Sciatic nerve (tissue), 2 donors: ENCODE results near the gene FRMD1. TPM values are rescaled to one million over a fixed set of nuclear protein-coding genes. Genes with fewer than 3 reads are reported as not detected.
A peak's percentile ranks its signal among the peaks of the same experiment; 100 is the strongest.

ENCODE experiments used
- ATAC-seq: fragments of 200-7000 bp; cut with Tn5 transposase; one replicate; pipeline ENCODE4 v1.9.1; 2020; ENCODE audit warnings: mild to moderate bottlenecking, moderate library complexity
- DNase-seq: peaks from one replicate; pipeline ENCODE4 v3.0.0-alpha.2; 2020; ENCODE audit warnings: low spot score
- intact Hi-C: fragments of 100-400 bp; cut with DNase I; formaldehyde crosslinking; loops from one replicate; pipeline ENCODE4 v1.14.2; 2022
- total RNA-seq: library from RNA; stranded (reverse); fragmentation: NEBNext Ultra II Directional; extraction: Animal tissue kit (Norgen Biotek cat#: 25700); gene quantifications from one replicate; pipeline ENCODE4 v1.2.1, GENCODE V29; 2021
- donor health status: DM: no; HTN: no; CAD: no.
- donor health status: DM: no; HTN: no; CAD: no.

The FRMD1 gene
- total RNA-seq, 1 donor from 2014 or later = 25.5 TPM

GRCh38 chr6:168024951-168025510, 54.0 kb downstream of the FRMD1 start:
- ATAC-seq (no peak), DNase-seq (no peak)
- intact Hi-C loops = no loop called here

DNA sequence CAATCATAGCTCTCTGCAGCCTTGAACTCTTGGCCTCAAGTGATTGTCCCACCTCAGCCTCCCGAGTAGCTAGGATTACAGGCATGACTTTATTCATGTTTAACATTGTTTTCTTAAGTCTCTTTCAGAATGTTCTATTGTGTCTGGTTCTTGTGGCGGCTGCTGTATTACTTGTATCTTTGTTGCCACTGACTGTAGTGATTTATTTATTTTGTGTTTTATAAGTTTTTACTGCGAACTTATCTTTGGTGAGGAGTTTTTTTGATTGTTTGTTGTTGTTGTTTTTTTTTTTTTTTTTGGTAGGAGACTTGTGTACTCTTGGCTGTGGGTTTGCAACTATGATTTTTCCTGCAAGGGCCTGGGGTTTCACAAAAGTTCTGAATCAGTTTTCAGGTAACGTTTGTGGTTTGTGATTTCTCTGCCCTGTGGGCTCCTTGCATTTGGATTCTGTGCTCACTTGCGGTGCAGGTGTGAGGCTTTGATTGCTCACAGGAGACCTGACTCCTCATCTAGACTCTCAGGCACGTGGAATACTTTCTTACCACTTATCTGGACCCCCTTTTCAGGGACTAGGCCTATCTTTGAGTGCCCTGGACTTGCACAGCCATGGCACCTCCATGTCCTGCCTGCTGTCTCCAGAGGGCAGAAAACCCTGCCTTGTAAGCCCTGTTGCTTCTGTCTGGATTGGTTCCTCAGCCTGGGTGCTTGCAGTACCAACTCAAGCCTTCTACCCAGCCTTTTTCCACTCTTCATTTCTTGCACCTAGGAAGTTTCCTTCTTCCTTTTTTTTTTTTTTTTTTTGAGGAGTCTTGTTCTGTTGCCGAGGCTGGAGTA, 56.3 kb downstream of the FRMD1 start:
- DNase-seq (no peak), ATAC-seq (no peak)
- intact Hi-C loops = no loop called here

DNA sequence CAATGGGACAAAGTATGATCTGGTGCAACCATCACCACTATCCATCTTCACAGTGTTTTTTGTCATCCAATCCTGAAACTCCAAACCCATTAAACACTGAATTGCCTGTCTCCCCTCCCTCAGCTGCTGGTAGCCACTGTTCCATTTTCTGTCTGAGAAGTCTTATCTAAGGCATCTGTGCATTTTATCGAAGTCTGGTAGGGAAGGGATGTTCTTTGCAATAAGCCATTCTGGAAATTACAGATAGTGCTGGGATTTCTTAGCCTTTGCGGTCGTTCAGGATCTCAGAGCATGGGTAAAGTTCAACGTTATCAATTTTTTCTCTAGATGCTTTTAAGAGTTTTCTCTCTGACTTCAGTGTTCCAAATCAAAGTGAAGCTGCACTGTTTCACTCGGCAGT, 57.4 kb downstream of the FRMD1 start:
- ATAC-seq = no peak
- no peak for DNase-seq
- intact Hi-C loops = no loop called here

DNA sequence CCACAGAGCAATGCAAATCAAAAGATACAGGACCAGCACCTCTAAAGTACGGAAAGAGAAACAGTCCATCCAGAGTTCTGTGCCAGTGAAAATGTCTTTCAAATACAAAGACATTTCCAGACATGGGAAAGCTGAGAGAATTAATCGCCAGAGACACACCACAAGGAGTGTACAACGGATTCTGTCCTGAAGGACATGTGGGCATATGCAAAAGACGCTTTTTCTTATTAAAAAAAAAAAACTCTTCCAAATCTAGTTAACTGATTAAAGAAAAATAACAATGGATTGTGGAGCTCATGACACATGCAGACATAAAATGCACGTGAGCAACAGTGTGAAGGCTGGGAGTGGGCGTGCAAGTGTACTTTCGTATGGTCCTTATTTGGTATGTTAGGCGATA, 58.8 kb downstream of the FRMD1 start:
- peak; percentile 21 for DNase-seq
- ATAC-seq = no peak
- intact Hi-C loops = no loop called here

GRCh38 chr6:168018664-168019063, 60.3 kb downstream of the FRMD1 start:
- intact Hi-C loops = no loop called here
- DNase-seq = peak; percentile 50
- no peak for ATAC-seq

- DNase-seq (peak; percentile 33), ATAC-seq (no peak)
These were observed 61.4 kb downstream of the FRMD1 start for GRCh38 chr6:168017629-168018028.

GRCh38 chr6:168016721-168017525, 62.1 kb downstream of the FRMD1 start:
- ATAC-seq (peak; percentile 51), DNase-seq (peak; percentile 57)
- intact Hi-C loops = no loop called here

More at GRCh38 chr6:168017629-168018028, 61.4 kb downstream of the FRMD1 start:
- intact Hi-C loops = no loop called here

DNA sequence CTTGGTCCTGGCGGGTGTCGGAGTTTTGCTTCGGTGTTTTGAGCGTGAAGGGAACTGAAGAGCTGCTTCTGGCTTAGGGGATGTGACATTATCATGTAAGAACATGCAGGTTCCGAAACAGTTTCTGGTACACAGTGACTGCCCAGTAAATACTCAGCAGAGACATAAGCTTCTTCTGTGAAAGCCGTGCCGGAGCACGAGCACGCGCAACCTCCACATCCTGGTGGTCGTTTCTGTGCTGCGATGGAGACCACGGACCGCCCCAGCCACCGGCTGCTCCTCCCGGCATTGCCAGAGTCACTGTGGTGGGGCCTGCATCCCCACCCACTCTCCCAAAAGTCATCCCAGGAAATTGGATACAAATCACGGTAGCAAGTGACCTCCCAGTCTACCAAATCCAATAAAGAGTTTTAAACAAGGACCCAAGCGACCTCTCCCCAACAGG, 62.8 kb downstream of the FRMD1 start:
- ATAC-seq = peak; percentile 50
- DNase-seq = peak; percentile 48
- intact Hi-C loops = no loop called here

GRCh38 chr6:168015482-168016175, 63.4 kb downstream of the FRMD1 start:
- ATAC-seq = peak; percentile 67
- intact Hi-C loops = no loop called here
- DNase-seq = peak; percentile 54

GRCh38 chr6:168015009-168015408, 64.0 kb downstream of the FRMD1 start:
- intact Hi-C loops = no loop called here
- DNase-seq (peak; percentile 33), ATAC-seq (no peak)

GRCh38 chr6:168014428-168014827, 64.6 kb downstream of the FRMD1 start:
- no peak for DNase-seq
- ATAC-seq = peak; percentile 61
- intact Hi-C loops = no loop called here

GRCh38 chr6:168013250-168013915, 65.6 kb downstream of the FRMD1 start:
- intact Hi-C loops = no loop called here
- ATAC-seq (peak; percentile 5), DNase-seq (peak; percentile 47)

GRCh38 chr6:168012431-168013249, 66.4 kb downstream of the FRMD1 start:
- intact Hi-C loops = no loop called here
- ATAC-seq = no peak
- peak; percentile 30 for DNase-seq

DNA sequence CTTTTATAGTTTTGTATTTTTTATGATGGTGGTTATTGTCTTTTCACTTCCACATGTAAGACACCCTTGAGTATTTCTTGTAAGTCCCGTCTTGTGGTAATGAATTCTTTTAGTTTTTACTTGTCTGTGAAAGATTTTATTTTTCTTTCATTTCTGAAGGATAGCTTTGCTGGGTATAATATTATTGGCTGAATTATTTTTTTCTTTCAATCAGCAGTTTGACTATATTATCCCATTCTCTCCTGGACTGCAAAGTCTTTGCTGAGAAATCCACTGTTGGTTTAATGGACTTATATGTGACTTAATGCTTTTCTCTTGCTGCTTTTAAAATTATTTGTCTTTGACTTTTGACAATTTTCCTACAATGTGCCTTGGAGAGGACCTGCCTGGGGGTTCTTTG, 67.7 kb downstream of the FRMD1 start:
- DNase-seq = no peak
- intact Hi-C loops = no loop called here
- ATAC-seq = no peak

DNA sequence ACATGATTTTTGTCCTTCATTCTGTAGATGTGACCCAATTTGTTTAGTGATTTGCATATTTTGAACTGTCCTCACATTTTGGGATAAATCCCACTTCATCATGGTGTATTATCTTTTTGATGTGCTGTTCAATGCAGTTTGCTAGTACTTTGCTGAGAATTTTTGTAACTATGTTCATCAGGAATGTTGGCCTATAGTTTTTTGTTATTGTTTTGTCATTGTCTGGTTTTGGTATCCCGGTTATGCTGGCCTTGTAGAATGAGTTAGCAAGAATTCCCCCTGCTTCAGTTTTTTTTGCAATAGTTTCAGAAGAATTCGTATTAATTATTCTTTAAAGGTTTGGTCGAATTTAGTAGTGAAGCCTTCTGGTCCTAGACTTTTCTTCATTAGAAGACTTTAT, 69.7 kb downstream of the FRMD1 start:
- DNase-seq (no peak), ATAC-seq (no peak)
- intact Hi-C loops = no loop called here

- ATAC-seq = peak; percentile 87
- intact Hi-C loops = no loop called here
- no peak for DNase-seq
These were observed 71.2 kb downstream of the FRMD1 start for GRCh38 chr6:168007592-168008338.

GRCh38 chr6:168005796-168006195, 73.2 kb downstream of the FRMD1 start:
- intact Hi-C loops = no loop called here
- ATAC-seq (no peak), DNase-seq (no peak)
